Ammon's horn (tissue), 1 donor: ENCODE data around the gene SYT5.
"Not testable (repeated sequence)": the region's sequence is repeated elsewhere in the genome, so short reads cannot be mapped to it uniquely, and the experiment has no call there.

ENCODE experiments used
- DNase-seq: peaks from one replicate; pipeline ENCODE4 v3.0.0-alpha.2; 2016; ENCODE audit warnings: low spot score

Gene SYT5

GRCh38 chr19:55208880-55209692 is 29.0 kb upstream of the SYT5 start, which contains the start of gene PTPRH:
TSS of gene PTPRH (minus strand) at chr19:55209501. CDS start at chr19:55209433, 68 bp downstream.
- DNase-seq = no peak

- DNase-seq = peak; percentile 39
Observed at GRCh38 chr19:55206664-55207500, 26.8 kb upstream of the SYT5 start.

GRCh38 chr19:55202199-55202598 is 22.1 kb upstream of the SYT5 start:
- not testable (repeated sequence) for DNase-seq

- no peak for DNase-seq
Observed at GRCh38 chr19:55199620-55200204, 19.6 kb upstream of the SYT5 start.

- DNase-seq = no peak
Observed at GRCh38 chr19:55198651-55199050, 18.6 kb upstream of the SYT5 start.

GRCh38 chr19:55197528-55197927 is 17.4 kb upstream of the SYT5 start:
- peak; percentile 49 for DNase-seq

GRCh38 chr19:55196803-55197202 is 16.7 kb upstream of the SYT5 start:
- DNase-seq = no peak

GRCh38 chr19:55193481-55193880 is 13.4 kb upstream of the SYT5 start:
- peak; percentile 71 for DNase-seq

- peak; percentile 69 for DNase-seq
Observed at GRCh38 chr19:55189403-55189835, 9.3 kb upstream of the SYT5 start.

GRCh38 chr19:55188625-55189024 is 8.5 kb upstream of the SYT5 start:
- no peak for DNase-seq

GRCh38 chr19:55186080-55186479 is 6.0 kb upstream of the SYT5 start:
- no peak for DNase-seq

GRCh38 chr19:55181740-55182139 is 1.7 kb upstream of the SYT5 start:
- DNase-seq = no peak

- peak; percentile 86 for DNase-seq
Observed at GRCh38 chr19:55178781-55179599, 1.1 kb downstream of the SYT5 start.

GRCh38 chr19:55176076-55176475 is 4.0 kb downstream of the SYT5 start:
- no peak for DNase-seq

GRCh38 chr19:55175117-55175867 is 4.8 kb downstream of the SYT5 start:
- DNase-seq = no peak

- no peak for DNase-seq
Observed at GRCh38 chr19:55174425-55175116, 5.5 kb downstream of the SYT5 start.

GRCh38 chr19:55173714-55174409 is 6.2 kb downstream of the SYT5 start:
- no peak for DNase-seq

- DNase-seq = no peak
Observed at GRCh38 chr19:55173186-55173713, 6.8 kb downstream of the SYT5 start.

GRCh38 chr19:55172741-55173140 is 7.3 kb downstream of the SYT5 start:
- DNase-seq = no peak
